DND-41 (cell line): Measurements from ENCODE around the gene OSM.
A peak's percentile ranks its signal among the peaks of the same experiment; 100 is the strongest.

Experiments
- ATAC-seq: fragments of 200-7000 bp; cut with Tn5 transposase; 3 replicates; pipeline ENCODE4 v1.9.1; 2021; ENCODE audit warnings: low read depth; ENCODE audit not compliant: insufficient read depth
- DNase-seq: peaks from one replicate; pipeline ENCODE4 v3.0.0-alpha.2; 2020
- H2AFZ ChIP-seq: 2 replicates; pipeline ENCODE4 v1.6.0; 2012; ENCODE audit warnings: low read depth, low read length
- H3K27ac ChIP-seq: 2 replicates; pipeline ENCODE4 v1.5.1; 2012; ENCODE audit warnings: low read length, inconsistent platforms
- H3K27me3 ChIP-seq: fragments of 200-600 bp; sonication (generic); 2 replicates; pipeline ENCODE4 v1.6.0; 2012; ENCODE audit warnings: low read length, mild to moderate bottlenecking, inconsistent platforms; ENCODE audit not compliant: insufficient read depth, poor library complexity
- H3K36me3 ChIP-seq: 2 replicates; pipeline ENCODE4 v1.5.1; 2012; ENCODE audit warnings: low read length, inconsistent platforms; ENCODE audit not compliant: insufficient read depth
- H3K4me1 ChIP-seq: 2 replicates; pipeline ENCODE4 v1.5.1; 2012; ENCODE audit warnings: mild to moderate bottlenecking, low read length; ENCODE audit not compliant: insufficient read depth
- H3K4me2 ChIP-seq: 2 replicates; pipeline ENCODE4 v1.6.0; 2012; ENCODE audit warnings: mild to moderate bottlenecking, moderate library complexity, low read length, inconsistent platforms; ENCODE audit not compliant: insufficient read depth
- H3K4me3 ChIP-seq, 2 experiments: fragments of 200-600 bp in 1 of 2; shearing (Covaris generic) in 1 of 2; 2 replicates each; pipeline ENCODE4 v1.5.1; 2012 to 2016; ENCODE audit warnings: inconsistent platforms in 2 of 2, low read length in 2 of 2, mild to moderate bottlenecking in 2 of 2, low read depth in 1 of 2, moderate library complexity in 1 of 2
- H3K79me2 ChIP-seq: 2 replicates; pipeline ENCODE4 v1.6.0; 2012; ENCODE audit warnings: low read length, inconsistent platforms; ENCODE audit not compliant: insufficient read depth
- H3K9ac ChIP-seq: 2 replicates; pipeline ENCODE4 v1.6.0; 2012; ENCODE audit warnings: low read depth, mild to moderate bottlenecking, inconsistent platforms, low read length, moderate library complexity
- H3K9me3 ChIP-seq: 2 replicates; pipeline ENCODE4 v1.5.1; 2012; ENCODE audit warnings: low read length, moderate library complexity, mild to moderate bottlenecking, inconsistent platforms; ENCODE audit not compliant: insufficient read depth, severe bottlenecking
- H4K20me1 ChIP-seq: 2 replicates; pipeline ENCODE4 v1.6.0; 2012; ENCODE audit warnings: low read length; ENCODE audit not compliant: insufficient read depth
- CTCF ChIP-seq: IDR thresholded peaks from 2 replicates; pipeline ENCODE4 v1.5.1; 2012; ENCODE audit warnings: borderline replicate concordance, low read length, moderate library complexity, mild to moderate bottlenecking; ENCODE audit not compliant: poor library complexity, severe bottlenecking; ENCODE audit errors: extremely low read depth
- EZH2 ChIP-seq: IDR thresholded peaks from 3 replicates; pipeline ENCODE4 v1.6.1; 2012; ENCODE audit warnings: borderline replicate concordance, low read depth, mild to moderate bottlenecking, moderate library complexity, low read length, inconsistent platforms; ENCODE audit not compliant: severe bottlenecking

Gene OSM

GRCh38 chr22:30294066-30294465 lies 27.4 kb upstream of the OSM start:
- no peak for DNase-seq
- Histone ChIP-seq H3K4me1 (peaks cover 31% of the 10 kb centered on the region), H3K36me3 (peaks cover 77% of the 10 kb centered on the region), H3K27me3 (no peaks in the 10 kb centered on the region), H2AFZ (no peak overlapping the region), H3K27ac (peak overlapping the region; percentile 12; the same call in 1 of the 2 replicates), H4K20me1 (peaks cover 4% of the 10 kb centered on the region; the same call in 1 of the 2 replicates), H3K79me2 (peaks cover 9% of the 10 kb centered on the region), H3K4me3 (no peak overlapping the region), H3K9ac (no peak overlapping the region), H3K9me3 (no peaks in the 10 kb centered on the region), H3K4me2 (no peak overlapping the region)
- no peak for ATAC-seq
- no peak for TF ChIP-seq CTCF
- TF ChIP-seq EZH2 = no peak

- H4K20me1 ChIP-seq = peaks cover 4% of the 10 kb centered on the region; the same call in 1 of the 2 replicates
- H3K9ac ChIP-seq = no peak overlapping the region
- peaks cover 67% of the 10 kb centered on the region for H3K36me3 ChIP-seq
Measured at GRCh38 chr22:30293026-30293425, 26.4 kb upstream of the OSM start.

DNA sequence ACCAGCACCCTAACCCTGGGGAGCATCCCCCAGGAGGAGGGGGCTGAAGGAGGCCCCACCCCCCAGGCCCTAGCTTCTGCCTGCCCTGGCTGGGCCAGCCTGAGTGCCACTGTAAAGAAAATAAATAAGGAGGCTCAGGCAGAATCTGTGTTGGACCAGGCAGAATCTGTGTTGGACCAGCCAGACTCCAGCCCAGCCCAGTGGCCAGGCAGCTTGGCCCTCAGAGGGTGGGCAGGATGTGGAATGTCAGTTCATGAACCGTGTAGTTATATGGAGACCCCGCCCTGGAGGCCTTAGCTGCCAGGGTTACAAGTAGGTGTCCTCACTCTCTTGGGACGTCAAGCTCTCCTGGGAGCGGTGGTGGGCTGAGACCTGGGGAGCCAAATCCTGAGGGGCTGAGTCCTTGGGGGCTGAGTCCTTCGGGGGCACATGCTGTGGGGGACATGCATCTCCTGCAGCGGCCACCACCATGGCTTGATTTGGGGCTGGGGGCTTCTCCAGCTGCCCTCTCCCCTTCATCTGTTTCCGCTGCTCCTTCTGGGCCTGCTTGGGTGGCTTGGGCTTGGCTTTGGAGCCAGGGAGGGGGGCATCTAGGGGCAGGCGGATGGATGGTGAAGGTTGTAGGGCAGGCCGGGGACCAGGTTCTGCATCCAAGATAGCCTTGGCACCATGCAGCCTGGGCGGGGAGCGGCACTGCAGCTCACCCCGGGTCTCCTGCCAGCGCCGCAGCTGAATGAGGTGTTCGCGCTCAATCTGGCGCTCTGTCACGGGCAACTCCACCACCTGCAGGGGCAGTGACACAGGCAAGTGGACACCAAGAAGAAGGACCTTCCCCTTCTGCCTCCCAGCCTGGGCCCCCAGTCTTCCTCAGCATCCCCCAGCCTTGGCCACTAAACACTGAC lies 25.7 kb upstream of the OSM start:
- Histone ChIP-seq H3K4me3 (no peak overlapping the region), H3K4me1 (peaks cover 48% of the 10 kb centered on the region), H4K20me1 (peaks cover 5% of the 10 kb centered on the region), H3K9me3 (no peaks in the 10 kb centered on the region), H3K4me2 (no peak overlapping the region), H2AFZ (no peak overlapping the region), H3K79me2 (peaks cover 17% of the 10 kb centered on the region), H3K27me3 (no peaks in the 10 kb centered on the region), H3K9ac (no peak overlapping the region), H3K36me3 (peaks cover 63% of the 10 kb centered on the region), H3K27ac (peak overlapping the region; percentile 94)
- DNase-seq = no peak
- TF ChIP-seq CTCF = no peak
- TF ChIP-seq EZH2 = no peak
- no peak for ATAC-seq

More at GRCh38 chr22:30293026-30293425, 26.4 kb upstream of the OSM start:
- Histone ChIP-seq H3K4me3 (no peak overlapping the region), H3K27me3 (no peaks in the 10 kb centered on the region), H3K79me2 (peaks cover 13% of the 10 kb centered on the region), H3K9me3 (no peaks in the 10 kb centered on the region), H3K27ac (0 out of 2 replicates have a peak overlapping the region, but pooled peaks have one; percentile 2), H2AFZ (no peak overlapping the region), H3K4me2 (no peak overlapping the region), H3K4me1 (peaks cover 41% of the 10 kb centered on the region)
- DNase-seq = no peak
- TF ChIP-seq EZH2 (no peak), CTCF (no peak)
- no peak for ATAC-seq
